HepG2 (cell line): ENCODE data around the gene PIKFYVE.

Source experiments
- POLR2AphosphoS5 ChIP-seq: IDR thresholded peaks from 2 replicates; pipeline ENCODE4 v1.6.1; 2012; ENCODE audit warnings: low read depth, low read length
- SP5 ChIP-seq: IDR thresholded peaks from 2 replicates; pipeline ENCODE4 v1.6.1; 2016; ENCODE audit warnings: low read depth, borderline replicate concordance

GRCh38 chr2:208285853-208286252 is 19.8 kb downstream of the PIKFYVE start:
- TF ChIP-seq SP5 (CRISPR knock-in tag): no peak
- TF ChIP-seq POLR2AphosphoS5: no peak
